Stimulated activated CD8-positive, alpha-beta memory T cell treated with anti-CD3 and anti-CD28 coated beads, Interleukin-15, amount 100 ng/mL, for 1 hour (primary cell): ENCODE data around the gene SNCB.

Source experiments
- DNase-seq: peaks from one replicate; pipeline ENCODE4 v3.0.0-alpha.2; 2020; ENCODE audit warnings: low read depth

Gene SNCB

GRCh38 chr5:176644294-176644693, 14.0 kb upstream of the SNCB start:
- DNase-seq, result no peak

DNA sequence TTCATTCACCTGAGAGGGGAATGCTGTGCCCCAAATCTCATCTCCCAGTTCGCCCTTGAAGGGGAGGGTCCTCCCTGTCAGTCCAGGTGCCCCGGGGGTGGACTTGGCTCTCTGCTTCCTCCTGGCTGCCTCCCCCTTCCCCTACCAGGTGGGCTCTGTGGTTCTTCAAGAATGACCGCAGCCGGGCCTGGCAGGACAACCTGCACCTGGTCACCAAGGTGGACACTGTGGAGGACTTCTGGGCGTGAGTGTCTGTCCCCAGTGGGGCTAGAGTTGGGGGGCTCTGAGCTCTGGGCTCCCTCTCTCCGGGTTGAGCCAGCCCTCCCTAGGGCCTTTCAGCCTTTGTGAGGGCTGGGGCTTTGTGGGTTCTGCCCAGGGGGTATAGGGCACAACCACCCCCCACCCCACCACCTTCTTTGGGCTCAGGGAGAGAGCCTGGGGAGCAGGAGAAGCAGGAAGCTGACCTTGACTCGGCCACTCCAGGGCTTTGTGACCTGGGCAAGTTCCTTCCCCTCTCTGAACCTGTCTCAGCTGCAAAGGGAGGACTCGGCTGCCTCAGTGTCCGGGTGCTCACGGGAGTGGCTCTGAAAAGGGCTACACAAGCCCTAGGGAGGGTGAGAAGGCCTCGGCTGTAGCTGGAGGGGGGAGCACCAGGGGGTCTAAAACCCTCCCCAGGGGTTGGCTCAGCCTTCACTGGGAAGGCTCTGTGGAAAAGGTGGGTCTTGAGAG, 13.3 kb upstream of the SNCB start:
- DNase-seq, result no peak

DNA sequence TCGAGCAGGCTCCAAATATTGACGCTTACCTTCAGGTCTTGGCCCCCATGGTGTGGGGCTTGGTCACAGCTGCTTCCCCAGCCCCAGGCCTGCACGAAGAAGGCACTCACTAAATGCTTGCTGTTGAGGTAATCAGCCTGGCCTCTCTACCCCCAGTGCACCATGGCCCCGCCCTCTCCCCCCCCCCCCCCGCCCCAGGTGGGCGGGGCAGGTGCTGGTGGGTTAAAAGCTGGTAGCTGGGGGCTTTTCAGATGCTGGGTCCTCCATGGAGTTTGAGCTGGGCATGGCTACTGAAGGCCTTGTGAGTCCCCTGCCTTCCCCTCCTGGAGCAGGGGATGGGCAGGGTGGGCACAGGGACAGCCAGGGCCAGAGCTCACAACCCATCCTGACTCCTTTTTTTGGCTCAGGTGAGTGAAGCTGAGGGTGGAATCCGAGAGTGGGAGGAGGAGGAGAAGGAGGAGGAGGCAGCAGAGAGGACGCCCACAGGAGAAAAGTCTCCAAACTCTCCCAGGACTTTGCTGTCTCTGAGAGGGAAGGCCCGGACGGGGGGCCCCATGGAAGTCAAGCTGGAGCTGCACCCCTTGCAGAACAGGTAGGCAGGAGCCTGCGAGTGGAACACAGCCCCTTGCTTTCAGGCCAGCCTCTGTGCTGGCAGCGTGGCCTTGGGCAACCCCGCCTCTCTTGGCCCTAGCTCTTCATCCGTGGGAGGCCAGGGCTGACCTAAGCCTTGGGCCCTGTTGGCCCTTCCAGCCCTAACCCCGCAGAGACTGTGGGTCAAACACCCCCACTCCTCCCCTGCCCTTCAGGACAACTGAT, 12.5 kb upstream of the SNCB start:
- DNase-seq, result no peak

GRCh38 chr5:176640616-176641015, 10.3 kb upstream of the SNCB start:
- no peak for DNase-seq

DNA sequence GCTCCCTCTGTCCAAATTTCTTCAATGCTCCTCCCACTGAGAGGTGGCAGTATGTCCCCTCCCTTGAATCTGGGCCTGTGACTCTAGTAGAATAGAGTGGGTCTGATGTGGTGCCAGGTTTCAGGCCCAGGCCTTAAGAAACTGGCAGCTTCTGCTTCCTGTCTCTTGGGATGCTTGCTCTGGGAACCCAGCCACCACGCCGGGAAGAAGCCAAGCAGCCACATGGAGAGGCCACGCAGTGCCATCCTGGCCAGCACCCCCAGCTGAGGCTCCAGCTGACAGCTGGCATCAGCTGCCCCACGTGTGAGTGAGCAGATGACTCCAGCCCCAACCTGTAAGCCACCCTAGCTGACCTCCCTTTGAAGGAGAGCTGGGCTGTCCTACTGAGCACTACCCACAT, 9.6 kb upstream of the SNCB start:
- no peak for DNase-seq

GRCh38 chr5:176639208-176639607, 8.9 kb upstream of the SNCB start:
- DNase-seq, result no peak

- no peak for DNase-seq
Measured at GRCh38 chr5:176638437-176638836, 8.1 kb upstream of the SNCB start.

DNA sequence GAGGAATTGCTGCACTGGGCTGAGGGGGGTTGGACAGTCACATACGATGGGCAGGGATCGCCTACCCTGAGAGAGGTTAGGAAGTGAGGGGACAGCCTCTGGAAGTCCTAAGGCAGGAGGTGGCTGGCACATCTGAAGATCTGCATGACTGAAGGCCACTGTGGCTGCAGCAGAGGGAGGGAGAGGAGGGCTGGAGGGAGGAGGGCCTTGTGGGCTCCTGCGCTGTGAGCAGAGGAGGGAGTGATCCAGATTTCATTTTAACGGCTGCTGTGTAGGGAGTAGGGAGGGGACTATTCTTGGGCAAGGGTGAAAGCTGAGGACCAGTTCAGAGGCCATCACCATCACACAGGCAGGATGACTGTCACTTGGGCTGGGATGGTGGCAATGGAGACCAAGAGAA, 7.2 kb upstream of the SNCB start:
- no peak for DNase-seq

GRCh38 chr5:176636426-176636825, 6.1 kb upstream of the SNCB start:
- DNase-seq, result no peak

DNA sequence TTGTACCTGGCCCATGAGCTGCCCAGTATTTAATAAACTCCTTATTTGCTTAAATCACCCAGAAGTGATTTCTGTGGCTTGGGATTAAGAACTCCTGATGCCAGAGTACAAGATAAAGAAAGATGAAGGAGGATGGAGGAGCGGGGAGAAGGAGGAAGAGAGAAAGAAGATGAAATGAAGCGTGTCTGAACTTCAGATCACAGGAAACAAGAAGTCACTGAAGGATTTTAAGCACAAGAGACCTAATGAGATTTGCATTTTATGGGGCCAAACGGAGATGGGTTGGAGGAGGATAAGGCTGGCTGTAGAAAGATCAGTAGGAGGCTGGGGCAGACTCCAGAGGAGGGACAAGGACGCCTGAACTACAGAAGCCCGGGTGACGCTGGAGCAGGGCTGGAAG, 3.3 kb upstream of the SNCB start:
- DNase-seq, result no peak

DNA sequence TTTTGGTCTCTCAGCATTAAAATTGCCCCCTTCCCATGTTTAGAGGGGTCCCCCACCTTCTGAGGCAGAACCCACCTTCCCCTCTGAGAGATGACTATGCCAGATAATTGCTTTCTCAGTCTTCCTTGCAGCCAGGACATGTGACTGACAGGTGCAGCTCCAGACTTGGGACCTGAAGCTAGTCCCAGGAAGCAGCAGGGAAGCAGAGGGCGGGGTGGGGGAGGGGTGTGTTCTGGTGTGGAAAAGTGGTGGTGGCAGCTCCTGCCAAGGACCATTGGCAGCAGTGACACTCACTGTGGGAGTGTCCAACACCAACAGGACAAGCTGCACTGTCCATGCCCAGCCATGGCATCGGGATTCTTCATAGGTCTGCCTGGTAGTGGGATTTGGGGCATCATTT, 2.4 kb upstream of the SNCB start:
- DNase-seq, result no peak

DNA sequence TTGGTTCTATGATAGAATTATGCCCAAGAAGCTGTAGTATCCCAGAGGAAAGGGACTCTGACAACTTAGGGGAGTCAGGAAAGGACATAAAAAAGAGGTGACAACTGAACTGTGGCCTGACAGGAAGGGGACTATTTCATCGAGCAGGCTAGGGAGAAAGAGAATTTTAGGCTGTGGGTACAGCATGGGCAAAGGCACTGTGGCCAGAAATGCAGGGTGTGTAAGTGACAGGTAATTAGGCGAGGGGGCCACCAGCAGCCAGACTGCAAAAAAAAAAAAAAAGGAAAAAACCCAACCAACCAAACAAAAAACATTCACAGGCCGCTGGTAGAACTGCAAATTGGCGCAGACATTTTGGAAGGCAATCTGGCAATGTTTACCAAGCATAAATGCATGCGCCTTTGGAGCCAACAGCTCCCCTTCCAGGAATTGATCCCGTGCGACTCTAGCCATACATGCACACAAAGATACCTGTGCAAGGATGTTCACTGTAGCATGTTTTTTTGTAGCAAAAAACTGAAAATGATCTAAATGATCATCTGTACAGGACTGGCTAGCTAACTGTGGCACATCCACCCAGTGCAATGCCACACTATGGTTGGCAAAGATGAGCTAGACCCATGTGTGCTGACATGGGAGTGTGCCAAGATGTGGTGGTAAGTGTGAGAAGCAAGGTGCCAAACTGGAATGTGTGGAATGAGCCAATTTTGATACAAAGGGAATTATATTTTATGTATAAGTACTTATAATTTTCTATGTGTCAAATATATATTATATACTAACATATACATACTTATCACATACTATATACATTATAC, 1.3 kb upstream of the SNCB start:
- no peak for DNase-seq

DNA sequence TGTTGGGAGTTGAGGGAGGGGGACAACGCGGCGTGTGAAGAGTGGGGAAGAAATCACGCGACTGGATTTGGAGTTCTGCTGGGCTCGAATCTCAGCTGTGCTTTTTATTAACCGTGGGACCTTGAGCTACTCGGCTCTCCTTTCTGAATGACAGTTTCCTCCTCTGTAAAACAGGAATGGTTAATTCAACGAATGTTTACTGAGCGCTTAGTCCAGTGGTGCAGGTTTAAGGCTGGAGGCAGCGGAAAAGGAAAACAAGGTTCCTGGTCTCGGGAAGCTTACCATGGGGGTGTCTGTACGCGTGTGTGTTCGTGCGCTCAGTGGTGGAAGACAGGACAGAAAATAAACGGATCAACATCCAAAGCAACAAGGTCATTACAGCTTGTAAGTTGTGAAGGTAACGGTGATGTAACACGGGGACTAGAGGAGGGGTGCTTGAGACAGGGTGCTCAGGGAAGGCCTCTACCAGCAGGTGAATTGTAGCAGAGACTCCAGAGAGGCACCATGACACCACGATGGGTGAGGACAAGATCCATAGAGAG, 418 bp upstream of the SNCB start:
- no peak for DNase-seq

GRCh38 chr5:176629317-176629852, 949 bp downstream of the SNCB start:
- DNase-seq, result no peak

DNA sequence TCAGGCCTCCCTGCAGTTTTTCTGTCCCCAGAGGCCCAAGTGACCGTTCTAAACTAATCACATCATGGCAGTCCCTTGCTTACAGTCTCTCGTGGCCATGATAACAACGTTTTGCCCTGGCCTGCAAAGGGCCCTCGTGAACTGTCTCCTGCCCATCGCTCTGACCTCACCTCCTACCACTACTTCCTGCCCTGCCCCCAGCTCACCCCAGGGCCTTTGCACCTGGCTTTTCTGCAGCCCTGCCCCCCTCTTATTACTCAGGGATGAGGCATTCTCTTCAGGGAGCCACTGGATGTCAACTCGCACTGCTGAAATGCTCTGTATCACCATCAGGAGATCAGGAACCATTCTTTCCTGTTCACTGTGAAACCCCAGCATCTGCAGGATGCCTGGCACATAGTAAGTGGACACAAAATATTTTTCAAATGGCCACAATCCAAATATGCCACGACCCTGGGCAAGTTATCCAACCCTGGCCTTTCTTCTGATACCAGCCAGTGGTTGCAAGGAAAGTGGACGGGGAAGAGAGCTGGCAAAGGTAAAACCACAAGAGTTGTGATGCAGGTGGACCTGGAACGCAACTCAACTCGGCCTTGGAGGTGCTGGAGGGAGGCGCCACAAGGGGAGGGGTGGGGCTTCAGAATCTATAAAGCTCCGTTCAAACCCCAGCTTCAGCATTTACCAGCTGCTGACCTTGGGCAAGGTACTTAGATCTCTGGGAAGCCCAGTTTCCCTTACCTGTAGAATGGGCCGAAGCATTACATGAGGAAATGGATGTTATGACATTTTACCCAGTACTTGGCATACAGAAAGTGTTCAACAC, 1.7 kb downstream of the SNCB start:
- no peak for DNase-seq

- DNase-seq, result no peak
Measured at GRCh38 chr5:176627582-176627981, 2.8 kb downstream of the SNCB start.

GRCh38 chr5:176626876-176627236, 3.5 kb downstream of the SNCB start:
- DNase-seq, result no peak

DNA sequence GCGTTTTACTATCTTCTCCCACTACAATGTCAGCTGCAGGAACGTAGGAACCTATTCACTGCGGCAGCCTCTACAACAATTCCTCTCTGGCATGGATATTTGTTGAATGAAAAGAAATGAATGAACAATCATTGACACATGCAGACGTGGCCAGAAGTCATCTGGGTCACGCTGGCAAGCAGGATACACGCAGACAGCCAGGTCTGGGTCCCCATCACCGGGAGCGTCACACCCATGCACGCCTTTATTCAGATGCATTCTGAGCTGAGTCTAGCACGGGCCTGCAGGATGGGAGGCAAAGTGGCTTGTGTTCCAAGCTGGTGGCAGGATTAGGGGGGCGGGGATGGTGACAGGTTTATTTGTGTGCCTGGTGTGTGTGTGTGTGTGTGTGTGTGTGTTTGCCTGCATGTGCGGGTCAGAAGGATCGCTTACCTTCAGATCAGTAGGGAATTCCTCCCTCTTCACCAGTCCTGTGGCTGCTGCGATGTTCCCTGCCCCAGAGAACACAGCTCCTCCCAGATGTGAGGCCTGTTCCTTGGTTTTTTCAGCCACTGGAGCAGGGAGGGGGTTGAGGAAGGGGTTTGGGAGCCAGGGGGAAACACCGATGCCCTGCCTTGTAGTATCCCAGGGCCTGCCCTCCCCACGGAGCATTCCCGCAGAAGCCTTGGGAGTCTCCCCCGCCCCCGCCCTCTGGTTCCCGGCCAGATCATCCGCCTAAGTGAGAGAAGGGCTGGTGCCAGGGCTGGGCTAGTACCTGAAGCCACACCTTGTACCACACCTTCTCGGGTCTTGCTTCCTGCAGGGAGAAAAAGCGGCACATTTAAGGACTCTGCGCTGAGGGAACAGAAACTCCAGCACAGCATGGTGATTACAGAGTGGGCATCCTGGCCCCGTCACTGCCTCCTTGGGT, 4.1 kb downstream of the SNCB start:
- DNase-seq, result no peak

DNA sequence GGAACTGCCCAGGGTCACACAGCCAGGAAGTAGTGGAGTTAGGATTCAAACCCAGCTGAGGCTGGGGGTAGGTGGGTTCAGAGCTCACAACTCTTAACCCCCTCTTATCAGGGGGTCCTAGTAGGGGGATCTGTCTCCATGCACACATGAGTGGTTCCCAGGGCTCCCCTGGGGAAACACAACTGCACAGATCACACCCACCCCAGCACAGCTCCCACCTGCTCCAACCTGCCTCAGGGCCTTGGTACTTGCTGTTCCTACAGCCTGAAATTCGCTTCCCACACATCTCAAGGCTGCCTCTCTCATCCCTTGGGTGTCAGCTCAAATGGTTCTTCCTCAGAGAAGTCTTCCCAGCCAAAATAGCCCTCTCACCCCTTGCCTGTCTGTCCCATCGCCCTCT, 4.8 kb downstream of the SNCB start:
- DNase-seq, result no peak

- no peak for DNase-seq
Measured at GRCh38 chr5:176624938-176625337, 5.4 kb downstream of the SNCB start.
